ENCODE measurements around the gene SMAP1. TPM values are rescaled to one million over a fixed set of nuclear protein-coding genes. Genes with fewer than 3 reads are reported as not detected.

The SMAP1 gene
- total RNA-seq, 1 experiment from 2014 or later: 41.1 TPM

DNA sequence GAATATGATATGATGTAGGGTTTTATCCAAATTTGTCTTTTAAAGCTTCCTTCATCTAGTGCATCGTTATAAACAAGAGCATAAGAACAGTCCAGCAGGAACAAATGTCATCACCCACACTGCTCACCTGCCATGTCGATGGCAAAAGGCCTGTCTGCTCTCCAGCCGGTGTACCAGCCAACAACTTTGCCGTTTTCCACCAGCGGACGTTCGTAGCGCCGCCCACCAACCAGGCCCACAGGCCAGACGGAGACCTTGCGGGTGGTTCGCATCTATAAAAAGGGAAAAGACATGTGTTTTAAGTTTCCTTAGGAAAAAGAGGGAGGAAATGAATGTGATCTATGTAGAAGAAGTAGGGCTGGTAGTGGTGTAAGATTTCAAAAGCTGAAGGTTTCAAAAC, 226.3 kb downstream of the SMAP1 start:
- no peak for DNase-seq (ENCODE audit: low read depth)

GRCh38 chr6:70900047-70900446, 232.4 kb downstream of the SMAP1 start:
- DNase-seq (ENCODE audit: low read depth): no peak

- peak; percentile 10 for DNase-seq (ENCODE audit: low read depth)
Observed at GRCh38 chr6:70901324-70901723, 233.6 kb downstream of the SMAP1 start.

DNA sequence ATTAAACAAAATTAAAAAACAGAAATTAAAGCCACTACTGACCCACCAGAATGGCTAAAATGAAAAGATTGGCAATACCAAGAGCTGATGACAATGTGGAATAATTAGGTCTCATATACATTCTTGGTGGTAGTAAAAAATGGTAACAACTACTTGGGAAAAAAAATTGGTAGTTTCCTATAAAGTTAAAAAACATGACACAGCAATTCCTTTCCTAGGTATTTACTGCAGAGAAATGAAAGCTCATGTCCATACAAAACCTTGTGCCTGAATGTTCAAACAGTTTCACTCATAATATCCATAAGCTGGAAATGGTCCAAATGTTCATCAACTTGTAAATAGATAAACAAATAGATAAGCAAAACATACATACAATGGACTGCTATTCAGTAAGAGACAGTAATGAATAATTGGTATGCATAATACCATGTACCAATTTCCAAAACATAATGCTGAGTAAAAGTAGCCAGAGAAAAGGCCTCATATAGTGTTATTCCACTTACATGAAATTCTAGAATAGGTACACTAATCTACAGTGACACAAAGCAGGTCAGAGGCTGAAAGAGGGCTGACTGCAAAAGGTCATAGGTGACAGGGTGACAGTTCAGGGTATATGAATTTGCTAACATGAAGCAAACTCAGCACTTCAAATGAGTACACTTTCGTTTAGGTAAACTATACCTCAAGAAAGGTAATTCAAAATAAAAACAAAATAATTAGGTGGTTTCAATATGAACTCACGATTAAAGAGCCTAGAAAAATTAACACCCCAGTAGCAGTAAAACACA, 236.2 kb downstream of the SMAP1 start:
- DNase-seq (ENCODE audit: low read depth): no peak

DNA sequence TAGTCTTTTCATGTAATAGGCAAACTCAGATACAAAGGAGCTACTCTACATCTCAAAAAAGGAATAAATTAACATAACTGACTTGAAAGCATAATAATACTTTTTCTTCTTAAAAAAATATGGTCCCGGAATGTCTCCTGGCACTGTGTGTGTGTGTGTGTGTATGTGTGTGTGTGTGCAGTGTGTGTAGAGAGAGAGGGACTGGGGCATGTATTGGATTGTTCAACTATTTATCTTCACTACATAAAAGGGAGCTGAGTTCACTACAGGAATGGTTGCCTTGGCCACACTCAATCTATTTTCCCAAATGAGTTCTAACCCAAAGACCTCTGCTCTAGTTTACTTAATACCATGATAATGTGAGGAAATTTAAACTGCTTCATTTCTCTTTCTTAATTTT, 238.1 kb downstream of the SMAP1 start:
- no peak for DNase-seq (ENCODE audit: low read depth)

Other genes with a start within 250 kb of the SMAP1 start
- 5.4 and 12.5 TPM in 2 replicates for gene SDHAF4, start 101.0 kb upstream of the SMAP1 start, total RNA-seq (2014; rRNA removed; shearing (Covaris generic))